HK-2 (cell line): ENCODE results near the gene MTR.

Experiments
- DNase-seq: peaks from one replicate; pipeline ENCODE4 v3.0.0-alpha.2; 2018; ENCODE audit not compliant: unreplicated experiment

The MTR gene

DNA sequence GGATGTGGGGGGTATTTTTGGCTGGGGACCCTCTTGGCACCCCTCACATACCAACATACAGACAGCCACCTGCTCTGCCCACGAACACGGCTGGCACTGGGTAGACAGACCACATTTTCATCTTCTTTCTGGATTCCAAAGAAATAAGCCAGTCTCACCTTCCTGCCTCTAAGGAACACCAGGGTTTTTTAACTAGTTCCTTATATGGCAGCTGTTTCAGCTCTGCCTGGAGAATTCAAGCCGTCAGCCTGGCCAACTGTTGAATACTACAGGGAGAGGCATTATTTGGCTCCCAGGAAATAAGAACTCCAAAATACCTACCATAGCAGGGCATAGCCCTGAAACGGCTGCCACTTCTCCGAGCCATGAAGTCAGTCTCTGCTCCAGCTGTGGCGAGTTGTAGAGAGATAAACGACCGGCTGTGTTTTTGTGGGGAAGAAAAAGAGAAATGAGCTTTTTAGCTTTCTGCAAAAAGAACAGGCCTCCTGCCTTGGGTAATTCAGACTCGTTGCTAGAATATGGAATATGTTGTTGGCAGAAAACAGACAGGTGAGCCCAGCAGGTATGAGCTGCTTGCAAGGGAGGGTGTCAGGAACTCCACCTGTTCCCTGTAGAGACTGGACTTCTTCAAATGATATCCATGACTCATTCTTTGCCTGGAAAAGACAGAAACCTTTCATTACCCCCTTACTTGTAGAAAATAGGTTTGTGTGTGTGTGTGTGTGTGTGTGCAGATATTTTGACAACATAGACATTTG, 157.3 kb downstream of the MTR start:
- no peak for DNase-seq

DNA sequence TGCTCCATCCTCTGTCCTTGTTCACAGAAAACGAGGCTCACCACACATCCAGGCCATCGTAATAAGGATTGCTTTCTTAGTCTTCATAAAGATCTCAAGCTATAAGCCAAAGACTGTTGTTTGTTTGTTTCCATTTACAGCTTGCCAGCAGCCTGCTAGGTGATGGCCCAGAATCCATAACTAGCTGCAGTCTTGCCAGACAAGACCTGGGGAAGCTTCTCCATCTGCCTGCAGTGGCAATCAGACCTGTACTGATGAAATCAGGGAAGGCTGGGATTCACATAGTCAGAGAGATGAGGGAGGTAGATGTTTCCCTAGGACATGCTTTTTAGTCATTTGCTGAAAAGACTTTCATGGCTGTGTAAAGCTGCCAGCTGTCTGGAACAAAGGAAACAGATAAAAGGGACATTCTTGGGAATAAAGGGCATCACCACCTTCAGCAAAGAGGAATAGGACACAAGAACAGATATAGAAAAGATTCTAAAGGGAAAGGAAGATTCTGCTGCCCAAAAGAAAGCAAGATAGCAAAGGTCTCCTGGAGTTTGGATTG, 158.1 kb downstream of the MTR start:
- no peak for DNase-seq
